A549 (cell line): ENCODE results near the gene HMX2. TPM values are rescaled to one million over a fixed set of nuclear protein-coding genes. Genes with fewer than 3 reads are reported as not detected.

ENCODE experiments used
- ATAC-seq, 2 experiments: fragments of 200-7000 bp in 1 of 2; fragments of >200 bp in 1 of 2; cut with Nextera tagmentation in 1 of 2; cut with Tn5 transposase in 1 of 2; 3 replicates each; pipeline versions ENCODE4 v1.8.0 to v1.9.1; 2018 to 2020; ENCODE audit warnings: mild to moderate bottlenecking in 1 of 2, moderate library complexity in 1 of 2
- CTCF ChIA-PET: fragments of 300-600 bp; sonication (Branson Sonifier 250); formaldehyde crosslinking; extraction: SDS; loops from one replicate; lab custom pipeline; 2021; ENCODE audit warnings: antibody characterized with exemption, inconsistent platforms; lab: Yijun Ruan, JAX
- POLR2A ChIA-PET: fragments of 350-600 bp; formaldehyde crosslinking; extraction: SDS; loops from one replicate; lab custom pipeline; 2021; ENCODE audit warnings: antibody characterized with exemption, inconsistent platforms; lab: Yijun Ruan, JAX
- DNase-seq, 2 experiments: peaks; one replicate each; pipeline versions ENCODE4 v3.0.0 to v3.0.0-alpha.2; 2011 to 2016; ENCODE audit warnings: low read depth in 1 of 2, low spot score in 1 of 2
- FAIRE-seq: peaks from 2 replicates; lab custom pipeline; 2011; peaks lifted over from hg19 to GRCh38; lab: Jason Lieb, UNC
- H3K27ac ChIP-seq, 2 experiments: fragments of >200 bp; sonication (Bioruptor Twin); formaldehyde crosslinking; 3 replicates each; pipeline ENCODE4 v1.5.1; 2016 to 2017
- H3K4me1 ChIP-seq: fragments of >200 bp; sonication (Bioruptor Twin); formaldehyde crosslinking; 3 replicates; pipeline ENCODE4 v1.6.1; 2016
- H3K4me2 ChIP-seq: fragments of >200 bp; sonication (Bioruptor Twin); formaldehyde crosslinking; 3 replicates; pipeline ENCODE4 v1.6.1; 2016
- H3K4me3 ChIP-seq: fragments of >200 bp; sonication (Bioruptor Twin); formaldehyde crosslinking; 3 replicates; pipeline ENCODE4 v1.5.1; 2016
- H3K9me3 ChIP-seq: fragments of >200 bp; sonication (Bioruptor Twin); formaldehyde crosslinking; 3 replicates; pipeline ENCODE4 v1.6.1; 2016
- BHLHE40 ChIP-seq: IDR thresholded peaks from 2 replicates; pipeline ENCODE4 v1.6.1; 2012; ENCODE audit warnings: low read depth, low read length, inconsistent platforms
- CBX8 ChIP-seq: fragments of 200-600 bp; sonication (generic); IDR thresholded peaks from 2 replicates; pipeline ENCODE4 v1.6.1; 2016
- CEBPB ChIP-seq, 2 experiments: fragments of >200 bp in 1 of 2; sonication (Bioruptor Twin) in 1 of 2; formaldehyde crosslinking in 1 of 2; IDR thresholded peaks; 2 replicates each; pipeline ENCODE4 v1.6.1; 2012 to 2016
- EHF ChIP-seq: fragments of 250-450 bp; sonication (Bioruptor Pico); IDR thresholded peaks from 2 replicates; pipeline ENCODE4 v1.5.0; 2020; ENCODE audit warnings: mild to moderate bottlenecking
- EHMT2 ChIP-seq: fragments of 200-600 bp; sonication (generic); IDR thresholded peaks from 2 replicates; pipeline ENCODE4 v1.6.1; 2016; ENCODE audit warnings: antibody characterized with exemption, low read depth, mild to moderate bottlenecking, moderate library complexity
- FOSB ChIP-seq: fragments of 250-450 bp; sonication (Bioruptor Pico); IDR thresholded peaks from 2 replicates; pipeline ENCODE4 v1.5.0; 2020; ENCODE audit warnings: mild to moderate bottlenecking, moderate library complexity
- FOSL2 ChIP-seq, 2 experiments: fragments of 450-650 bp in 1 of 2; fragments of >200 bp in 1 of 2; sonication (Bioruptor Twin) in 1 of 2; formaldehyde crosslinking; IDR thresholded peaks; 2 replicates each; pipeline versions ENCODE4 v1.5.0 to v1.6.1; 2016 to 2020; ENCODE audit warnings: mild to moderate bottlenecking in 1 of 2, moderate library complexity in 1 of 2
- FOXS1 ChIP-seq: fragments of 250-450 bp; sonication (Bioruptor Pico); IDR thresholded peaks from 2 replicates; pipeline ENCODE4 v1.5.0; 2020; ENCODE audit warnings: mild to moderate bottlenecking, moderate library complexity
- HDAC2 ChIP-seq: fragments of 200-600 bp; sonication (generic); IDR thresholded peaks from 2 replicates; pipeline ENCODE4 v1.6.1; 2016
- HES2 ChIP-seq: fragments of >200 bp; sonication (Bioruptor Twin); formaldehyde crosslinking; IDR thresholded peaks from 2 replicates; pipeline ENCODE4 v1.6.1; 2016
- HEYL ChIP-seq: fragments of 250-450 bp; sonication (Bioruptor Pico); IDR thresholded peaks from 2 replicates; pipeline ENCODE4 v1.8.0; 2021; ENCODE audit warnings: mild to moderate bottlenecking, moderate library complexity
- HOXA7 ChIP-seq: fragments of 250-450 bp; sonication (Bioruptor Pico); IDR thresholded peaks from 2 replicates; pipeline ENCODE4 v1.5.0; 2020; ENCODE audit warnings: mild to moderate bottlenecking, moderate library complexity
- HOXB5 ChIP-seq: fragments of 250-450 bp; sonication (Bioruptor Pico); IDR thresholded peaks from 2 replicates; pipeline ENCODE4 v1.5.0; 2020; ENCODE audit warnings: mild to moderate bottlenecking, moderate library complexity
- JUN ChIP-seq, 2 experiments: fragments of >200 bp; sonication (Bioruptor Twin); formaldehyde crosslinking; IDR thresholded peaks; 2 replicates in 1 of 2; 3 replicates in 1 of 2; pipeline ENCODE4 v1.6.1; 2016 to 2017
- JUNB ChIP-seq: fragments of >200 bp; sonication (Bioruptor Twin); formaldehyde crosslinking; IDR thresholded peaks from 2 replicates; pipeline ENCODE4 v1.6.1; 2016
- KDM1A ChIP-seq: fragments of 200-600 bp; sonication (generic); IDR thresholded peaks from 2 replicates; pipeline ENCODE4 v1.6.1; 2016; ENCODE audit warnings: low read depth, mild to moderate bottlenecking
- MAFK ChIP-seq: fragments of 450-650 bp; IDR thresholded peaks from 2 replicates; pipeline ENCODE4 v1.6.1; 2014; ENCODE audit not compliant: partially characterized antibody
- MAX ChIP-seq: IDR thresholded peaks from 2 replicates; pipeline ENCODE4 v1.6.1; 2012
- MAZ ChIP-seq: fragments of 150-350 bp; IDR thresholded peaks from 2 replicates; pipeline ENCODE4 v1.6.1; 2014; ENCODE audit warnings: antibody characterized with exemption, low read depth, low read length, borderline replicate concordance
- MYC ChIP-seq: IDR thresholded peaks from 2 replicates; pipeline ENCODE4 v1.6.1; 2012; ENCODE audit warnings: mild to moderate bottlenecking, inconsistent platforms, low read length, improper control_type of control experiment, borderline replicate concordance
- PHF8 ChIP-seq: fragments of 200-600 bp; sonication (generic); IDR thresholded peaks from 2 replicates; pipeline ENCODE4 v1.6.1; 2016; ENCODE audit warnings: low read depth, mild to moderate bottlenecking, antibody characterized with exemption, moderate library complexity, borderline replicate concordance
- POLR2A ChIP-seq: IDR thresholded peaks from 2 replicates; pipeline ENCODE4 v1.6.1; 2012; ENCODE audit warnings: mild to moderate bottlenecking, low read length
- POLR2AphosphoS2 ChIP-seq: conservative IDR thresholded peaks from 2 replicates; pipeline ENCODE4 v1.6.1; 2012; ENCODE audit warnings: low read length, improper control_type of control experiment, inconsistent platforms
- RFX5 ChIP-seq: fragments of 450-650 bp; IDR thresholded peaks from 2 replicates; pipeline ENCODE4 v1.7.1; 2014; ENCODE audit warnings: antibody characterized with exemption, mild to moderate bottlenecking, moderate library complexity
- TP53 ChIP-seq: fragments of 250-450 bp; sonication (Bioruptor Pico); IDR thresholded peaks from 2 replicates; pipeline ENCODE4 v1.5.0; 2021; ENCODE audit warnings: mild to moderate bottlenecking, moderate library complexity
- ZC3H11A ChIP-seq: fragments of 450-650 bp; IDR thresholded peaks from 2 replicates; pipeline ENCODE4 v1.6.1; 2014; ENCODE audit warnings: antibody characterized with exemption, mild to moderate bottlenecking
- ZSCAN20 ChIP-seq: fragments of 250-450 bp; sonication (Bioruptor Pico); IDR thresholded peaks from 2 replicates; pipeline ENCODE4 v1.8.0; 2022; ENCODE audit warnings: mild to moderate bottlenecking, moderate library complexity
- WGBS: methylation state at CpG from one replicate; pipeline ENCODE4 v1.1.6; 2017; ENCODE audit errors: missing lambda C conversion rate; 5-methylcytosine and 5-hydroxymethylcytosine counted together
- polyA plus RNA-seq, 4 experiments: library from polyadenylated mRNA; depleted of rRNA in 3 of 4; stranded (reverse); fragments of >200 nt; fragmentation: RNase III in 1 of 4; extraction: RNeasy Plus Mini Kit Qiagen cat#74134 plus additional on column Dnase treatment in 1 of 4; gene quantifications; 2 replicates in 3 of 4; 3 replicates in 1 of 4; pipeline ENCODE4 v1.2.3, GENCODE V29; 2011 to 2017
- TF ChIP-seq, protein P1 (sequence below): fragments of 250-450 bp; sonication (Bioruptor Pico); IDR thresholded peaks from 2 replicates; pipeline ENCODE4 v1.5.0; 2021; ENCODE audit warnings: mild to moderate bottlenecking, moderate library complexity, borderline replicate concordance
- TF ChIP-seq, protein P2 (sequence below): IDR thresholded peaks from 2 replicates; pipeline ENCODE4 v1.6.1; 2012
- TF ChIP-seq, protein P3 (sequence below): fragments of 450-650 bp; IDR thresholded peaks from 2 replicates; pipeline ENCODE4 v1.6.1; 2014; ENCODE audit warnings: antibody characterized with exemption

HMX2 gene
- polyA plus RNA-seq, 2 of the 4 experiments (the other 2 are of a cell fraction), result 0.08 TPM; not detected in 1

- Histone ChIP-seq H3K9me3 (no peaks in the 10 kb centered on the region), H3K4me3 (peak overlapping the region; percentile 85; the same call in 2 of the 3 replicates), H3K4me1 (peaks cover 45% of the 10 kb centered on the region), H3K27ac (no peak overlapping the region), H3K4me2 (peak overlapping the region; percentile 80)
- ATAC-seq, result no peak
- whole genome bisulfite sequencing, result 45% methylated on average over 2 of the region's 2 CpGs
- no peak for FAIRE-seq
- ChIA-PET POLR2A (interaction anchor here (0.5 kb wide), 1 partner anchor 48 kb away, joined by 3 read pairs; no protein-coding TSS in a partner anchor), CTCF (interaction anchor here (0.7 to 1.4 kb wide), 6 partner anchors 11 to 224 kb away, joined by 3 to 4 read pairs (median 3); no protein-coding TSS in a partner anchor)
- TF ChIP-seq MAZ (no peak), JUNB (no peak), MAFK (no peak), HES2 (no peak), HDAC2 (no peak), EHMT2 (no peak), HOXA7 (CRISPR knock-in tag) (no peak), HEYL (CRISPR knock-in tag) (no peak), MAX (no peak), FOSB (no peak), BHLHE40 (no peak), RFX5 (no peak), MYC (no peak), EHF (CRISPR knock-in tag) (no peak), TP53 (CRISPR knock-in tag) (no peak), HOXB5 (CRISPR knock-in tag) (no peak)
- TF ChIP-seq, protein P1, sequence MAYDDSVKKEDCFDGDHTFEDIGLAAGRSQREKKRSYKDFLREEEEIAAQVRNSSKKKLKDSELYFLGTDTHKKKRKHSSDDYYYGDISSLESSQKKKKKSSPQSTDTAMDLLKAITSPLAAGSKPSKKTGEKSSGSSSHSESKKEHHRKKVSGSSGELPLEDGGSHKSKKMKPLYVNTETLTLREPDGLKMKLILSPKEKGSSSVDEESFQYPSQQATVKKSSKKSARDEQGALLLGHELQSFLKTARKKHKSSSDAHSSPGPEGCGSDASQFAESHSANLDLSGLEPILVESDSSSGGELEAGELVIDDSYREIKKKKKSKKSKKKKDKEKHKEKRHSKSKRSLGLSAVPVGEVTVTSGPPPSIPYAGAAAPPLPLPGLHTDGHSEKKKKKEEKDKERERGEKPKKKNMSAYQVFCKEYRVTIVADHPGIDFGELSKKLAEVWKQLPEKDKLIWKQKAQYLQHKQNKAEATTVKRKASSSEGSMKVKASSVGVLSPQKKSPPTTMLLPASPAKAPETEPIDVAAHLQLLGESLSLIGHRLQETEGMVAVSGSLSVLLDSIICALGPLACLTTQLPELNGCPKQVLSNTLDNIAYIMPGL (CRISPR knock-in tag), result no peak
- no peak for DNase-seq
These were observed 8.1 kb downstream of the HMX2 start for GRCh38 chr10:123156078-123156477.

DNA sequence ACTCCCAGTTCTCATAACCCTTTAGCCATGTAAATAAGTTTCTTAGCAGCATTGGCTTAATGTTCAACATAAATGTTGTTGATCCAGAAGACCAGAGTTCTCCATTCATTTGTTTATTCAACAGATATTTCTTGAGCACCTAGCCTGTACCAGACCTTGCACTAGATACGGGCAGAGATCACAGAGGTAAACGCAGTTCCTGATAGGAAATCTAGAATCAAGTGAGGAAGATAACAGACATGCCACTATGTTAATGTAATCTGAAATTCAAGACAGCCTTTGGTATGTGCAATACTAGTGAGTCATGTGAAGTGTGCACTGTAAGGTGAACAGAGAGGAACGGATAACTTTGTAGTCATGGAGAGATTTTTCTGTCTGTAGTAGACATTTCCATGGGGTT is 9.3 kb downstream of the HMX2 start:
- Histone ChIP-seq H3K27ac (no peak overlapping the region), H3K4me2 (peak overlapping the region; percentile 80), H3K9me3 (no peaks in the 10 kb centered on the region), H3K4me1 (peaks cover 45% of the 10 kb centered on the region), H3K4me3 (peak overlapping the region; percentile 19; the same call in 1 of the 3 replicates)
- ChIA-PET CTCF (interaction anchor here (1.0 to 1.2 kb wide), 2 partner anchors 24 to 224 kb away, joined by 3 to 4 read pairs; no protein-coding TSS in a partner anchor), POLR2A (no interaction called here)
- 53% methylated on average over 3 of the region's 3 CpGs for WGBS
- TF ChIP-seq CEBPB (IDR thresholded peaks at IDR 0.05) (peak in 1 of 2 experiments; percentile 32; a peak in 1 of 4 replicates), HES2 (no peak), FOSL2 (IDR thresholded peaks at IDR 0.05) (no peak), FOSL2 (CRISPR knock-in tag; IDR thresholded peaks at IDR 0.05) (peak; percentile 44; the same call in 1 of the 2 replicates)
- ATAC-seq (no peak), DNase-seq (no peak), FAIRE-seq (no peak)

GRCh38 chr10:123158682-123159081 is 10.7 kb downstream of the HMX2 start:
- 91% methylated on average over 1 of the region's 1 CpG for WGBS
- FAIRE-seq, result no peak
- TF ChIP-seq, protein P2, sequence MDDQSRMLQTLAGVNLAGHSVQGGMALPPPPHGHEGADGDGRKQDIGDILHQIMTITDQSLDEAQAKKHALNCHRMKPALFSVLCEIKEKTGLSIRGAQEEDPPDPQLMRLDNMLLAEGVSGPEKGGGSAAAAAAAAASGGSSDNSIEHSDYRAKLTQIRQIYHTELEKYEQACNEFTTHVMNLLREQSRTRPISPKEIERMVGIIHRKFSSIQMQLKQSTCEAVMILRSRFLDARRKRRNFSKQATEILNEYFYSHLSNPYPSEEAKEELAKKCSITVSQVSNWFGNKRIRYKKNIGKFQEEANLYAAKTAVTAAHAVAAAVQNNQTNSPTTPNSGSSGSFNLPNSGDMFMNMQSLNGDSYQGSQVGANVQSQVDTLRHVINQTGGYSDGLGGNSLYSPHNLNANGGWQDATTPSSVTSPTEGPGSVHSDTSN, result no peak
- TF ChIP-seq FOXS1 (CRISPR knock-in tag) (no peak), RFX5 (no peak), HOXB5 (CRISPR knock-in tag) (no peak), ZC3H11A (no peak), POLR2A (no peak), KDM1A (no peak), POLR2AphosphoS2 (no peak), FOSB (no peak), JUNB (no peak), ZSCAN20 (CRISPR knock-in tag) (no peak), PHF8 (no peak), MAZ (no peak), CBX8 (no peak), JUN (IDR thresholded peaks at IDR 0.05) (no peak), MAX (no peak)
- TF ChIP-seq, protein P3, sequence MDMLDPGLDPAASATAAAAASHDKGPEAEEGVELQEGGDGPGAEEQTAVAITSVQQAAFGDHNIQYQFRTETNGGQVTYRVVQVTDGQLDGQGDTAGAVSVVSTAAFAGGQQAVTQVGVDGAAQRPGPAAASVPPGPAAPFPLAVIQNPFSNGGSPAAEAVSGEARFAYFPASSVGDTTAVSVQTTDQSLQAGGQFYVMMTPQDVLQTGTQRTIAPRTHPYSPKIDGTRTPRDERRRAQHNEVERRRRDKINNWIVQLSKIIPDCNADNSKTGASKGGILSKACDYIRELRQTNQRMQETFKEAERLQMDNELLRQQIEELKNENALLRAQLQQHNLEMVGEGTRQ, result no peak

More at GRCh38 chr10:123158682-123159081, 10.7 kb downstream of the HMX2 start:
- CTCF ChIA-PET, result interaction anchor here (1.2 to 1.4 kb wide), 2 partner anchors 19 to 25 kb away, joined by 3 to 6 read pairs; no protein-coding TSS in a partner anchor
- H3K9me3 ChIP-seq, result no peaks in the 10 kb centered on the region
- DNase-seq (no peak), ATAC-seq (no peak)
- H3K4me2 ChIP-seq, result peak overlapping the region; percentile 16; the same call in 1 of the 3 replicates
- H3K27ac ChIP-seq, result no peak overlapping the region
- no peak overlapping the region for H3K4me3 ChIP-seq
- POLR2A ChIA-PET, result no interaction called here
- peaks cover 45% of the 10 kb centered on the region for H3K4me1 ChIP-seq
